ENCODE measurements around the gene RGPD8. TPM values are rescaled to one million over a fixed set of nuclear protein-coding genes. Genes with fewer than 3 reads are reported as not detected.
"Not testable (repeated sequence)": the region's sequence is repeated elsewhere in the genome, so short reads cannot be mapped to it uniquely, and the experiment has no call there.

The RGPD8 gene
- 12.8 to 14.6 TPM (median 13.7 TPM) in 3 replicates for total RNA-seq

DNA sequence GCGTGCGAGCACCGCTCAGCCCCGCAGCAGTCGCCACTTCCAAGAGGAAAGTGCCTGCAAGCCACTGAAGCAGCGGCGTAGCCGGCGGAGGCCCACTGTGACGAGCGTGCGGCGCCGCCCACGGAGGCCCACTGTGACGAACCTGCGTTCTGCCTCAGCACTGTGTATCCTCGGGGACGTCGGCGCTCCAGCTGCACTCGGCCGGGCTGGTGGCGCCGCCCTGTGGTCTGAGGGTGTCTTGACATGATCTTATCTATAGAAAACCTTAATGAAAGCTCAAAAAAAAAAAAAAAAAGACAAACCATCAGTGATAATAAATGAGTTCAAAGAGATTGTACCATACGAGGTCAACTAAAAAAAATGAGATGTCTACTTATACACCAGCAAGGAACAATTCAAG, at the start of gene RGPD8:
TSS of gene RGPD8 (minus strand) at position 166 of the 400 bp plus-strand sequence. CDS start 192 bp downstream, outside the sequence.
- peak within 1 kb of the TSS; percentile 70 for H3K27ac Mint-ChIP-seq
- H3K4me1 Mint-ChIP-seq; H3K36me3 Mint-ChIP-seq; H3K9me3 Mint-ChIP-seq; H3K27me3 Mint-ChIP-seq (ENCODE audit: low read depth): not testable (repeated sequence)
- TF ChIP-seq, protein P1, sequence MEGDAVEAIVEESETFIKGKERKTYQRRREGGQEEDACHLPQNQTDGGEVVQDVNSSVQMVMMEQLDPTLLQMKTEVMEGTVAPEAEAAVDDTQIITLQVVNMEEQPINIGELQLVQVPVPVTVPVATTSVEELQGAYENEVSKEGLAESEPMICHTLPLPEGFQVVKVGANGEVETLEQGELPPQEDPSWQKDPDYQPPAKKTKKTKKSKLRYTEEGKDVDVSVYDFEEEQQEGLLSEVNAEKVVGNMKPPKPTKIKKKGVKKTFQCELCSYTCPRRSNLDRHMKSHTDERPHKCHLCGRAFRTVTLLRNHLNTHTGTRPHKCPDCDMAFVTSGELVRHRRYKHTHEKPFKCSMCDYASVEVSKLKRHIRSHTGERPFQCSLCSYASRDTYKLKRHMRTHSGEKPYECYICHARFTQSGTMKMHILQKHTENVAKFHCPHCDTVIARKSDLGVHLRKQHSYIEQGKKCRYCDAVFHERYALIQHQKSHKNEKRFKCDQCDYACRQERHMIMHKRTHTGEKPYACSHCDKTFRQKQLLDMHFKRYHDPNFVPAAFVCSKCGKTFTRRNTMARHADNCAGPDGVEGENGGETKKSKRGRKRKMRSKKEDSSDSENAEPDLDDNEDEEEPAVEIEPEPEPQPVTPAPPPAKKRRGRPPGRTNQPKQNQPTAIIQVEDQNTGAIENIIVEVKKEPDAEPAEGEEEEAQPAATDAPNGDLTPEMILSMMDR (IDR thresholded peaks at IDR 0.05; ENCODE audit: unreplicated experiment) = peak; percentile 68
- peak within 1 kb of the TSS; percentile 62 for H3K4me3 Mint-ChIP-seq
- peak; percentile 81 to 92 for DNase-seq (ENCODE audit: low spot score in 2 of 2, unreplicated experiment in 2 of 2)

DNA sequence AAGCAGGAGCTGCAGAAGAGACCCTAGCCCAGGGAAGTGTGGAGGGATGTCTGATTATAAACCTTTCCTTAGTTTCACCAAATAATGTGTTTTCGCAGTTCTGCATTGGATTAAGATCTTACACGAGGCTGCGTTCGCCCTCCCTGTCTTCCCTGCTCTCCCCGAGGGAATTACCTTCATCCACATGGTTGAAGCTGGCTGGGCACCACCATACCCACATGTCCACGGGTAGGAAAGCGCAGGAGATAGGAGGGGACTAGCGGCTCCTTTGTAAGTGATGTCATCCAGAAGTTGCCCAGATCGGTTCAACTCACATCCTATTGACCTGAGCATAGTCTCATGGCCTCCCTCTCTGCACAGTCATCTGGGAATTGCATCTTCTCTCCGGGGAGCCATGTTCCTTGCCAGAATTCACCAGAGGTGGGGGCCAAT, 49.6 kb upstream of the RGPD8 start:
- peak overlapping the region; percentile 97 for H3K4me3 Mint-ChIP-seq
- DNase-seq (ENCODE audit: low spot score in 2 of 2, unreplicated experiment in 2 of 2) = peak in 1 of 2 experiments; percentile 41
- peaks cover 17% of the 10 kb centered on the region for H3K36me3 Mint-ChIP-seq
- no peaks in the 10 kb centered on the region for H3K9me3 Mint-ChIP-seq
- H3K27ac Mint-ChIP-seq = peak overlapping the region; percentile 82
- no peaks in the 10 kb centered on the region for H3K27me3 Mint-ChIP-seq (ENCODE audit: low read depth)
- TF ChIP-seq, protein P1 (IDR thresholded peaks at IDR 0.05; ENCODE audit: unreplicated experiment) = no peak
- H3K4me1 Mint-ChIP-seq = peaks cover 26% of the 10 kb centered on the region

DNA sequence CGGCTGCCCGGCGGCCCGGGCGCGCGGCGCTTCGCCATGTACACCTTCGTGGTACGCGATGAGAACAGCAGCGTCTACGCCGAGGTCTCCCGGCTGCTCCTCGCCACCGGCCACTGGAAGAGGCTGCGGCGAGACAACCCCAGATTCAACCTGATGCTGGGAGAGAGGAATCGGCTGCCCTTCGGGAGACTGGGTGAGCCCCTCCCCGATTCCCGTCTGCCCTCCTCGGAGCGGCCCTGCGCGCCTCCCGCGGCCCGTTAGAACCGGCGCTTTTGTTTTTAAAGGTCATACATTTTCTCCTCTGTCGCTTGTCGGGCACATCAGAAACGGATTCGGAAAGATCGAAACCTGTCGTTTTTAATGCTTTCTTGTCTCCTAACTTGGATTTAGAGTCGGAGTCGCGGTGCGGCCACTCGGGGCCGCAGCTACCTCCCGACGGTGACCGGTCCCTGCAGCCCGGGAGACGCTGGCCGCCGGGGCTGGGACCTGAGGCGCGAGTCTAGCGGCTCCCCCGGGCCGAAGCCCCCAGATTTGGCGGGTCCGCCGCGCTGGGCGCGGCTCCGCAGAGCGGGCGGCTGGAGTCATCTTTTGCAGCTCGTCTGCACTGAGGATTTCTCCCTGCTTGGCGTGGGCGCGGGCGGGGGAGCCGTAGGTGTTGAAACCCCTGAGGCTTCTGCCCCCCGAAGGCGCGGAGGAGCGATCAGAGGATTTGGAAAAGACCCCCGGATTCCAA, 49.0 kb upstream of the RGPD8 start:
- Mint-ChIP-seq H3K4me3 (peak overlapping the region; percentile 97), H3K36me3 (peaks cover 12% of the 10 kb centered on the region), H3K9me3 (no peaks in the 10 kb centered on the region), H3K27ac (peak overlapping the region; percentile 96), H3K4me1 (peaks cover 26% of the 10 kb centered on the region), H3K27me3 (ENCODE audit: low read depth) (no peaks in the 10 kb centered on the region)
- TF ChIP-seq, protein P1 (IDR thresholded peaks at IDR 0.05; ENCODE audit: unreplicated experiment) = no peak
- DNase-seq (ENCODE audit: low spot score in 2 of 2, unreplicated experiment in 2 of 2) = peak in 1 of 2 experiments; percentile 63

GRCh38 chr2:112481528-112482233, 48.2 kb upstream of the RGPD8 start, which contains the start of gene TTL:
Gene TTL (plus strand): TSS chr2:112482156. CDS start chr2:112482345, 189 bp downstream.
- TF ChIP-seq, protein P1 (IDR thresholded peaks at IDR 0.05; ENCODE audit: unreplicated experiment) = no peak
- H3K27ac Mint-ChIP-seq = peak within 1 kb of the TSS; percentile 96
- H3K36me3 Mint-ChIP-seq = peaks cover 9% of the 10 kb centered on the region
- H3K4me1 Mint-ChIP-seq = peaks cover 26% of the 10 kb centered on the region
- DNase-seq (ENCODE audit: low spot score in 2 of 2, unreplicated experiment in 2 of 2) = peak; percentile 66 to 79
- no peaks in the 10 kb centered on the region for H3K27me3 Mint-ChIP-seq (ENCODE audit: low read depth)
- no peaks in the 10 kb centered on the region for H3K9me3 Mint-ChIP-seq
- H3K4me3 Mint-ChIP-seq = peak within 1 kb of the TSS; percentile 97

GRCh38 chr2:112481050-112481527, 47.6 kb upstream of the RGPD8 start:
- peak overlapping the region; percentile 96 for H3K27ac Mint-ChIP-seq
- peak overlapping the region; percentile 94 for H3K4me3 Mint-ChIP-seq
- peaks cover 24% of the 10 kb centered on the region for H3K4me1 Mint-ChIP-seq
- peaks cover 3% of the 10 kb centered on the region for H3K36me3 Mint-ChIP-seq
- H3K9me3 Mint-ChIP-seq = no peaks in the 10 kb centered on the region
- no peaks in the 10 kb centered on the region for H3K27me3 Mint-ChIP-seq (ENCODE audit: low read depth)
- peak; percentile 65 to 84 for DNase-seq (ENCODE audit: low spot score in 2 of 2, unreplicated experiment in 2 of 2)
- TF ChIP-seq, protein P1 (IDR thresholded peaks at IDR 0.05; ENCODE audit: unreplicated experiment) = no peak

Data from mesothelial cell of epicardium (in vitro differentiated cells).